Activated CD4-positive, alpha-beta T cell treated with anti-CD3 and anti-CD28 coated beads, Interleukin-2, Interleukin-6, amounts not matched to agents 100 ng/mL and 50 ng/mL, durations not matched to agents 16 hours and 8 hours (primary cell): ENCODE data around the gene CLDN11.

ENCODE experiments used
- DNase-seq: peaks from one replicate; pipeline ENCODE4 v3.0.0-alpha.2; 2020

The CLDN11 gene

GRCh38 chr3:170418422-170419398, at the start of gene CLDN11:
CLDN11 (plus strand) TSS chr3:170418868; CDS start chr3:170419067, 199 bp downstream.
- no peak for DNase-seq

DNA sequence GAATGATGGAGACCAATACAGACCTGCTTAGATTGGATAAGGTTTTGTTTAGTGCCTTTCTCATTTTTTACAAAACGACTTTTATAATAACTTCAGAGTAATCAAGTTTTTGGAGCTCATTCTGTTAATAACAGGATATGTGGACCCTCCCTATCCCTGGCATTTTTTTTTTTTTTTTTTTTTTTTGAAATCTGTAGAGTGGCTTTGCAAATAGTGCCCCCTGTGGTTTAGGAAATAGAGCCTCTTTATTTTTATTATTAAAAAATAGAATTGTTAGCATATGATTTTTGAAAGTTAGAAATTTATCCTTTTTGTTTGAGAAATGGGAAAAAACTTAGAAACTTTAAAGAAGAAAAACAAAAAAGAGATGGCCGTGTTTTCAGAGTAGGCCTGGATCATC, 49.7 kb upstream of the CLDN11 start:
- DNase-seq: no peak

DNA sequence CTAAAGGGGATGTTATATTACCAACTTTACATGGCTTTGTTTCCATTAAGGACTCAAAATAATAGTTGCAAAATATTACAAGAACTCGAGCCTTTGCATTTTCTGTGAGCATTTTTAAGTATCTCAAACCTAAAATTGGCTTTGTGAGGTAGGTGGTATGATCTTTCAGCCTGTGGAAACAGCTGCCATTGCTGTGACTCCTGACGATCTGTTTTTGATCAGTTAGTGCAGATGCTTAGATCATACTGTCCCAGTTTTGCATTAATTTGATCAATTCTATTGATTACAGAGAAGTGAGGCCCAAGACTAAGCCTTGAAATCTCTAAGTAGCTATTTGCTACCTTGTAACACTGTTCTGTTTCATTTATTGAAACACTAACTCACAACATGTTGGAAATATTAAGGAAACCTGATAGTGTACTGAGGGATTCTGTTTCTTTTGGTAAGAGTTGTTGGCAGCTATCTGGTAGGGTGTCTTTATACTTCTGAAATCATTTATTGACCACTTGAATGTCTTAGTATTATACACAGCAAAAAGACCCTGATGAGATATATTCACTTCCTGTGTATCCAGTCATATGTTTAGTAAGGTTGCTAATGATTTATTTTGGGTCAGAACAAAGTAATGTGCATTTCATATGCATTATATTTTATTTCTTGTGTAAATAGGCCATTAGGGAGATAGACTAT, 46.3 kb upstream of the CLDN11 start:
- no peak for DNase-seq

DNA sequence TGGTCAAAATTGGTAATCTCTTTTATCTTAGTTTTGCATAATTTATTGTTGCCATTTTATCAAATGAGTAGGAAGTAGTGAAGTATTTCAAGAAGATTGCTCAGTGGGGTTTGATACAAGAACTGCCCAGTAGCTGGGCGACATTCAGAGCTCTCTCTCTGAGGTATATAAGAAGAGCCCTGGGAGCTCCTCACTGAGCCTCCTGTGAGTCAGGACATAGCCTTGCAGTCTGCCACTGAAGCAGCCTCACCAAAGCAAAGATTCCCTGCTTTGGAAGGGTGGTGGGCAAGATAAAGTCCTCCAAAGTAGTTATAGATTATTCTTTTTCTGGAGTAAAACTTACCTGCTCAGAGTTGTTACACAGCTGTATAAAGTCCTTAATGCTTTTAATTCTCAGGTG, 35.1 kb upstream of the CLDN11 start:
- DNase-seq: no peak

DNA sequence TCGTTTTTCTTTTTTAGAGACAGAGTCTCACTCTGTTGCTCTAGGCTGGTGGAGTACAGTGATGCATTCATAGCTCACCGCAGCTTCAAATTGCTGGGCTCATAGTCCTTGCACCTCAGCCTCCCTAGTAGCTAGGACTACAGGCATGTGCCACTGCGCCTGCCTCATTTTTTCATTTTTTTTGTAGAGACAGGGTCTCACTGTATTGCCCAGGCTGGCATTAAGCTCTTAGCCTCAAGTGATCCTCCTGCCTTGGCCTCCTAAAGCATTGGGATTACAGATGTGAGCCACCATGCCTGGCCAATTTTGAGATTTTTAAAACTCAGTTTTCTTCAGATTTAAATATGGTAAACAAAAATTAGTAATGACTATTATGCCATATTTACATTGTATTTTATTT, 32.2 kb upstream of the CLDN11 start:
- DNase-seq: no peak

DNA sequence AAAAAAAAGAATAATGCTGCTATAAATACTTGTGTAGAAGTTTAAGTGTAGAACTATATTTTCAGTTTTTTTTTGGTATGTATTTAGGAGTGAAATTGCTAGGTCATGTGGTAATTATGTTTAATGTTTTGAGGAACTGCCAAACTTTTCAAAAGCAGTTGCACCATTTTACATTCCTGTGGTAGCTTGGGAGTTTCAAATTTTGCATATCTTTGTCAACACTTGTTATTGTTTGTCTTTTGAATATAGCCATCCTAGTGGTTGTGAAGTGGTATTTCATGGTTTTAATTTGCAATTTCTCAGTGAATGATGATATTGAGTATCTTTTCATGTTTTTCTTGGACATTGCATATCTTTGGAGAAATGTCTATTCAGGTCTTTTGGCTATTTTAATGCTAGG, 30.7 kb upstream of the CLDN11 start:
- DNase-seq: no peak

GRCh38 chr3:170391108-170391507, 27.6 kb upstream of the CLDN11 start:
- no peak for DNase-seq

DNA sequence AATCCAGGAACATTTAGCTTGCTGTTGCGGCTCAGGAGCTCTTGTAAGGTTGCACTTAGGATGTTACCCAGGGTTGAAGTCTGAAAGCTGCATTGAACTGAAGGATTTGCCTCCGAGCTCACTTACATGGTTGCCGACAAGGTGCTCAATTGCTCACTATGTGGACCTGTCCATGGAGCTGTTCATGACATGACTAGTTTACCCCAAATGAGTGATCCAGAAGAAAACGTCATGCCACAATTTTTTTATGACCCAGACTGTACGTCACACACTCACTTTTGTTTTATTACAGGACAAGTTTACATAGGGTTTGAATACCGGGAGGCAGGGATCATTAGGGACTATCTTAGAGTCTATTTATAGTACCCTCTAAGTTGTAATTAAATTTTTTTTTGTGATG, 21.0 kb upstream of the CLDN11 start:
- DNase-seq: no peak

DNA sequence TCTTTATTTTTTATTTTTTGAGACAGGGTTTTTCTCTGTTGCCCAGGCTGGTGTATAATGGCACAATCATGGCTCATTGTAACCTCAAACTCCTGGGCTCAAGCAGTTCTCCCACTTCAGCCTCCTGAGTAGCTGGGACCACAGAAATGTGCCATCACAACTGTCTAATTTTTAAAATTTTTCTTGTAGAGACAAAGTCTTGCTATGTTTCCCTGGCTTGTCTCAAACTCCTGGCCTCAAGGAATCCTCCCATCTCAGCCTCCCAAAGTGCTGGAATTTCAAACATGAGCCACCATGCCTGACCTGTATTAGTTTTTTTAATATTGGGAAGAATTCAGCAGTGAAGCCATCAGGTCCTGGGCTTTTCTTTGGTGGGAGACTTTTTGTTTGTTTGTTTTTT, 13.6 kb upstream of the CLDN11 start:
- DNase-seq: no peak

DNA sequence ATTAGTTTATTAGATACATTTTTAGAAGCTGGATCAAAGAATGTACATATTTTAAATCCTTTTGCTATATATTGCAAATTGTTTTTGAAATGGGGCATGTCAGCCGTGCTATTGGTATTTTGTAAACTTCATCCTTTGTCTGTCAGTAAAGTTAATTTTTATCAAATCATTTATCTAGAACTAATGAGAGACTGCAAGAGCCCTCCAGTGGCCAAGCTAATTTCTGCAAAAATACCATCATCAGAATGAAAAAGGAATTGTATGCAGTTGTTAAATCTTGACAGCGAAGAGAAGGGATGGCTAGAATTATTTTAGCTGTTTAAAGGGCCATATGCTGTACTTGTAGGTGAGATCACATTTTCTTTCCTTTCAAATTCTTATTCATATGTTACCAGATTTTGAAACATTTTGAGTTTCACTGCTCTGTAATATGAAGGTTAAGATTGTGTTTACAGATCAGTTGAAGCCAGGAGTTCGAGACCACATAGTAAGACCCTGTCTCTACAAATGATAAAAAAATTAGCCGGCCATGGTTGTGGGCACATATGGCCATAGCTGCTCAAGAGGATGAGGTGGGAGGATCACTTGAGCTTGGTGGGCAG, 8.1 kb upstream of the CLDN11 start:
- DNase-seq: no peak

- no peak for DNase-seq
Measured at GRCh38 chr3:170413291-170413690, 5.4 kb upstream of the CLDN11 start.

DNA sequence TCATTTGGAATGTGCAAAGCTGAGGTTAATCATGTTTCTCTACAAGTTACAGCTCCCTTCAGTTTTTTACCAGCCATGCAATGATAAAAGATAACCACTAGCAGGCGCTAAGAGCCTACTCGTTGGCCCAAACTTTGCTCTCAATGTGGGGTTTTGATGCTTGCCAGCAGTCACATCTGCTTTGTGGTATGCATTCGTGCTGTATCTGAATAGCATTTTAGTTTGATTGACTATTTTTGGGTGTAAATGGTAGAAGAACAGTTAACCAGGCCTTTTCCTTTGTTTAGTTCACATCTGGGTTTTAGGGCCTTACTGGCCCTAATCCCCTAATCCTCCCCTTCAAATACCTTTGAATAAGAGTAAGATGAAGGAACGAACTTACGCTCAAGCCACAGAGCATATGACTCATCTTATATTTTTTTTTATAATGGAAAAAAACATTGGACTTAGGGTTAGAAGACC, 4.4 kb upstream of the CLDN11 start:
- peak; percentile 69 for DNase-seq

DNA sequence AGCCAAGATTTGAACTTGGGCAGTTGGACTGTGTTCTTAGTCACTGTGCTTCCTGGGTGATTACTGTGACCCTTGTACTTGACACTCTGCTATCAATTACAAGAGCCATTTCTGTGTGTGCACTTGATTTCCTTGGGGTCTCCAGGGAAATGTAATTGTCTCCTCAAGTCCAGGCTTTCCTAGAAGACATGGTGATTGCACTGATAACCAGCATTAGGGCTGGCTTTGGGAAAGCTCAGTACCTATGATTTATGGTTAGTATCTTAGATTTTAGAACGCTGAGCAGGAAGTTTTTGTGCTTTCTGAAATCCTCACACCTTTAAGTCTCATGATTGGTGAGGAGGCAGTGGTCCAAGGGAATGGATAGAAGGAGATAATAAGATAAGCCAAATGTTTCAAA, 1.6 kb upstream of the CLDN11 start:
- no peak for DNase-seq

DNA sequence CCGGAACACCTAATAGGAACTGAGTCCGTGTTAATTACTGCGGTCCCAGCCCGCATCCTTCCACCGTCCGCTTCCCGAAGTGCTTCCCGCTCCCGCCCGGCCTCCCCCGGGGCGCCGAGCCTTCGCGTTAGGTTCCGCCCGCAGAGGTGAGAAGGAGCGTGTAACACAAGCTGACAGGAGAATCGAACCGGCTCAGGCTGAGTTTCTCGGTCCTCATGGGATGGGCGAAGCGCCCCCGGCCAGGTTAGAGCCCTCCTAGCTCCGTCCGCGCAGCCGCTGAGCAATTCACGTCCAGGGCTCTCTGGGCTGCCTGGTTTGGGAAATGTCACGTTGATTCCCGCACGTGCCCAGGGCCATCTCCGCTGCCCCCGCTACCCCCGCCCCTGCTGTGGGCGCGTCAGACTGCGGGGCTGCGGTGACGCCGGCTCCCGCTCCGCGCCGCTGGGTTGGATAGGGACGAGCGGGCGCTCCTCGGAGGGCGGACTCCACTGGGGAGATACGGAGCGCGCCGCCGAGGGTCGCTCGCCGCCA, 954 bp downstream of the CLDN11 start:
- no peak for DNase-seq

DNA sequence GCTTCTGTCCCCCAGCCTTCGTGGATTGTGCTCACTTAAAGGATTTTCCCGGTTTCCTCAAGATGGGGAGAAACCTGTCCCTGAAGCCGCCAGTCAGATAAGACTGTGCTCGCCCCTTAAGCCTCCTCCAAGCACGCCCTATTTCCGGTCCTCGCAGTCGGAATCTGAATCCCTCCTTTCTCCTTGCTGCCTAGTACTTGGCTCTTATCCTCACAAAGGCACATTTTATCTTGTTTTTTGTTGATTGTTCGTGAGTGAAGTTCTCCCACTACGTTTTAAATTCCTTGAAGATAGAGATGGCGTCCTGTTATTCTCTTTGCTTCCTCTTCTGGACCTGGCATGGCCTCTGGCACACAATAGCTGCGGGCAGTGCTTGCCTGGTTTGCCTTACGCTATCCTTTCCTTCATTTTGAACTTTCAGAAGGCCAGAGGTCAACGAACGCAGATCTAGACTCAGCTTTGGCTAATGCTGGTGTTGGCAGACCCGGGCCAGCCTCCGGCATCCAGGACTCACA, 1.7 kb downstream of the CLDN11 start:
- no peak for DNase-seq

DNA sequence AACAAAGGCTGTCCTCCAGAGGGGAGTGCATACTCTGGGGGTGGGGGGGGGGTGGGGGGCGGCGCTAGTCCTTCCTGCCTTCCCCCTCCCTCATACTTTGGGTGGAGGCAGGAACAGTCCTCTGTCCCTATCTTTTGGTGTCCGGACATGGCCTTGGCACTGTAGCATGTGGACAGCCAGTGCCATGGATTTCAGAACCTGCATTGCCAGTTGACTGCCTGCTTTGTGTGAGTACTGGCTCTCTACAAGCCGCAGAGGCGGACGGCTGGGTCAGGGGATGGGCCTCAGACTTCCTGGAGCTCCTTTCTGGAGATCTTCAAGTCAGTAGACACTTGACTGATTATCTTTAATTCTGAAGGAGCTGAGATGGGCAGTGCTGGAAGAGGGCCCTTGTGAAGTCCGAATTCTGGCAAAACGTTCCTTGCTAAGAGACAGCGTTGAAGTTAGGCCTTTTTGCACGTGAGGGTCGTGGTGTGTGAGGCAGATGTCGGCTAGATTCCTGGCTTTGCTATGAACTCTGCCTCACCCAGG, 2.5 kb downstream of the CLDN11 start:
- no peak for DNase-seq

GRCh38 chr3:170421758-170422157, 3.1 kb downstream of the CLDN11 start:
- no peak for DNase-seq

DNA sequence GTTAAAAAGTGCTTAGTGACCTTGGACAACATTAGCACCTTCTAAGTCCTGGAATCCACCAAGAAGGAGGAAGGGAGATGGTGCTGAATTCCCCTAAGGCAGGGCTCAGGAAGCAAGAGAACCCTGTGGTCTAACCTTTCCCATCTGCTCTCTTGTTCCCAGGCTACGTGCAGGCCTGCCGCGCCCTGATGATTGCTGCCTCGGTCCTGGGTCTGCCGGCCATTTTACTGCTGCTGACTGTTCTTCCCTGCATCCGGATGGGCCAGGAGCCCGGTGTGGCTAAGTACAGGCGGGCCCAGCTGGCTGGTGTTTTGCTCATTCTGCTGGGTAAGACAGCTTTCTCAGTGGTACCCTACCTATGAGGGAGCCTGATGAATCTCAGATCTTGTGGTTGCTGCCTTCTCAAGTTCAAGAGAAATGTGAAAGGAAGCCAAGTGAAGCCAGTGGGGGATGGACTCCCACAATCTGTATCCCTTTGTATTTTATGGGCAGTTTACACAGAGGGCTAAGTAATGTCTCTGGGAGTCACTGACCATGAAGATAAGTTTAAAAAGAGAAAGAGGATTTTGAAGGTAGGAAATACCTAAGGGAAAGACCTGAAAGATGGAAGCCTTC, 4.4 kb downstream of the CLDN11 start:
- no peak for DNase-seq

- no peak for DNase-seq
Measured at GRCh38 chr3:170424879-170425278, 6.2 kb downstream of the CLDN11 start.

- DNase-seq: no peak
Measured at GRCh38 chr3:170425491-170426239, 7.0 kb downstream of the CLDN11 start.

DNA sequence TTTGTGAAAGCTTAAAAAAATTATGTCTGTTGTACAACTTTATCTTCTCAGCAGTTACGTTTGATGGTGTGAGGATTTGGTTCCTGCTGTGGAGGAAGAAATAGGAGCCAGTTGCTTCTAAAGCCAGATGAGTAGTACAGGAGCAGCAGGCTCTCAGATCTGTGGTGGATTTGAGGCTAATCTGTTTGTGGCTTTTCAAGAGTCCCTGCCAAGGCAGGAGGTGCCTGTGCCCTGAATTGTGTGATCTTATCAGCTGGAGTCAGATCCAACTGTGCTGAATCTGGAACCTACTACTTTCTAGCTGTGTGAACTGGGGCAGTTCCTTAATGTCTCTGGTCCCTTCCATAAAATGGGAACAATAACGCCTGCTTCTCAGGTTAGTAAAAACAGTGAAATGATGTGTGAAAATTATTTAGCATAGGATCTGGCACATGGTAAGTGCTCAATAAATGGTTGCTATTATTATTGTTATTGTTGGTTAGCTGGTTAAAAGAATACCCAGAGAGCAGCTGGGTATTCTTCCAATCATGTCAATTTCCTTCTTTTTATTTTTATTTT, 7.7 kb downstream of the CLDN11 start:
- no peak for DNase-seq
